HepG2 (cell line): ENCODE results near the gene CAMSAP2. TPM values are rescaled to one million over a fixed set of nuclear protein-coding genes. Genes with fewer than 3 reads are reported as not detected.

Experiments used
- ATAC-seq: fragments of 200-7000 bp; cut with Tn5 transposase; 3 replicates; pipeline ENCODE4 v1.9.1; 2020; ENCODE audit warnings: mild to moderate bottlenecking, moderate library complexity
- BruUV-seq: library from RNA; stranded (reverse); fragments of 400-500 nt; replicated peaks from 2 replicates; lab custom pipeline; 2021; lab: Mats Ljungman, UMichigan
- CTCF ChIA-PET: fragments of 300-600 bp; formaldehyde crosslinking; extraction: SDS; loops from one replicate; lab custom pipeline; 2021; ENCODE audit warnings: low total read pairs, inconsistent platforms, low intra/inter-chr PET ratio; lab: Yijun Ruan, JAX
- POLR2A ChIA-PET: fragments of 350-600 bp; sonication (Branson Sonifier 250); formaldehyde crosslinking; loops from one replicate; lab custom pipeline; 2020; ENCODE audit warnings: antibody characterized with exemption, inconsistent platforms; lab: Yijun Ruan, JAX
- DNase-seq: peaks from one replicate; pipeline ENCODE4 v3.0.0-alpha.2; 2015; ENCODE audit warnings: low spot score
- FAIRE-seq: peaks from 3 replicates; lab custom pipeline; 2011; peaks lifted over from hg19 to GRCh38; lab: Jason Lieb, UNC
- H2AFZ ChIP-seq: one replicate; pipeline ENCODE4 v1.6.1; 2011; ENCODE audit warnings: low read length, inconsistent platforms
- H3K27ac ChIP-seq: fragments of 300-600 bp; 3 replicates; pipeline ENCODE4 v1.8.0; 2011; ENCODE audit warnings: mixed run types, mild to moderate bottlenecking, mixed read lengths, low read length, inconsistent platforms; ENCODE audit not compliant: insufficient read depth; ENCODE audit errors: extremely low read length
- H3K27me3 ChIP-seq, 2 experiments: fragments of 200-600 bp in 1 of 2; 2 replicates in 1 of 2; 3 replicates in 1 of 2; pipeline versions ENCODE4 v1.6.0 to v1.8.0; 2011; ENCODE audit warnings: low read length in 2 of 2, mild to moderate bottlenecking in 2 of 2, moderate library complexity in 2 of 2, inconsistent platforms in 1 of 2; ENCODE audit not compliant: insufficient read depth in 2 of 2, control insufficient read depth in 1 of 2
- H3K36me3 ChIP-seq, 2 experiments: fragments of 200-600 bp in 1 of 2; replicated peaks in 1 of 2; 2 replicates in 1 of 2; 3 replicates in 1 of 2; pipeline versions ENCODE4 v1.5.1 to v1.8.0; 2011; ENCODE audit warnings: low read length in 2 of 2, inconsistent platforms in 1 of 2; ENCODE audit not compliant: insufficient read depth in 2 of 2, control insufficient read depth in 1 of 2
- H3K4me1 ChIP-seq: 2 replicates; pipeline ENCODE4 v1.5.1; 2012; ENCODE audit warnings: low read length, inconsistent platforms; ENCODE audit not compliant: insufficient read depth
- H3K4me2 ChIP-seq: 2 replicates; pipeline ENCODE4 v1.6.0; 2011; ENCODE audit warnings: low read depth, low read length, inconsistent platforms
- H3K4me3 ChIP-seq, 3 experiments: fragments of 200-600 bp in 1 of 3; sonication (generic), shearing (Covaris generic) in 1 of 3; replicated peaks in 1 of 3; 2 replicates each; pipeline ENCODE4 v1.5.1; 2011 to 2016; ENCODE audit warnings: low read length in 3 of 3, inconsistent platforms in 2 of 3, low read depth in 2 of 3, mild to moderate bottlenecking in 2 of 3, control low read depth in 1 of 3, mixed read lengths in 1 of 3; ENCODE audit not compliant: insufficient read depth in 1 of 3
- H3K79me2 ChIP-seq: one replicate; pipeline ENCODE4 v1.6.1; 2011; ENCODE audit warnings: low read length, inconsistent platforms; ENCODE audit not compliant: insufficient read depth
- H3K9ac ChIP-seq: 2 replicates; pipeline ENCODE4 v1.6.0; 2011; ENCODE audit warnings: mild to moderate bottlenecking, low read depth, low read length, inconsistent platforms; ENCODE audit not compliant: insufficient read depth
- H3K9me3 ChIP-seq: 2 replicates; pipeline ENCODE4 v1.5.1; 2012; ENCODE audit warnings: mild to moderate bottlenecking, low read length
- H4K20me1 ChIP-seq: 2 replicates; pipeline ENCODE4 v1.6.0; 2011; ENCODE audit warnings: inconsistent platforms, mild to moderate bottlenecking, low read length, moderate library complexity; ENCODE audit not compliant: insufficient read depth
- CBX5 ChIP-seq: sonication (generic); formaldehyde crosslinking; IDR thresholded peaks from 2 replicates; pipeline ENCODE4 v1.4.0; 2020; ENCODE audit warnings: missing genetic modification reagents, borderline replicate concordance
- CREB1 ChIP-seq, 2 experiments: fragments of 450-650 bp in 1 of 2; IDR thresholded peaks; 2 replicates each; pipeline ENCODE4 v1.6.1; 2016 to 2017; ENCODE audit warnings: control low read depth in 1 of 2, mild to moderate bottlenecking in 1 of 2, missing compliant biosample characterization in 1 of 2, missing genetic modification characterization in 1 of 2
- KAT7 ChIP-seq: IDR thresholded peaks from 2 replicates; pipeline ENCODE4 v1.6.1; 2018; ENCODE audit warnings: borderline replicate concordance, missing compliant biosample characterization
- KLF6 ChIP-seq: IDR thresholded peaks from 2 replicates; pipeline ENCODE4 v1.8.0; 2016; ENCODE audit warnings: missing biosample characterization, missing genetic modification reagents
- MAZ ChIP-seq, 2 experiments: sonication (generic) in 1 of 2; formaldehyde crosslinking in 1 of 2; IDR thresholded peaks; 2 replicates each; pipeline versions ENCODE4 v1.5.0 to v1.6.1; 2012 to 2020; ENCODE audit warnings: low read depth in 2 of 2, mild to moderate bottlenecking in 2 of 2, borderline replicate concordance in 1 of 2, improper control_type of control experiment in 1 of 2, low read length in 1 of 2, missing genetic modification reagents in 1 of 2, moderate library complexity in 1 of 2
- MTF1 ChIP-seq: sonication (generic); formaldehyde crosslinking; IDR thresholded peaks from 2 replicates; pipeline ENCODE4 v1.5.0; 2020; ENCODE audit warnings: missing genetic modification reagents
- NBN ChIP-seq: fragments of 450-650 bp; conservative IDR thresholded peaks from 2 replicates; pipeline ENCODE4 v1.6.1; 2017
- NFRKB ChIP-seq: fragments of 450-650 bp; IDR thresholded peaks from 2 replicates; pipeline ENCODE4 v1.6.1; 2017
- RFX1 ChIP-seq: fragments of 450-650 bp; IDR thresholded peaks from 2 replicates; pipeline ENCODE4 v1.6.1; 2017
- SAFB2 ChIP-seq: sonication (generic); formaldehyde crosslinking; IDR thresholded peaks from 2 replicates; pipeline ENCODE4 v1.5.1; 2020; ENCODE audit warnings: missing genetic modification reagents, low read depth, mild to moderate bottlenecking, borderline replicate concordance
- TBL1XR1 ChIP-seq: fragments of 150-350 bp; IDR thresholded peaks from 2 replicates; pipeline ENCODE4 v1.6.1; 2014; ENCODE audit warnings: borderline replicate concordance, low read length; ENCODE audit not compliant: partially characterized antibody
- ZNF335 ChIP-seq: sonication (generic); formaldehyde crosslinking; IDR thresholded peaks from 2 replicates; pipeline ENCODE4 v1.4.0; 2020; ENCODE audit warnings: missing genetic modification reagents
- ZNF430 ChIP-seq: sonication (generic); formaldehyde crosslinking; IDR thresholded peaks from 2 replicates; pipeline ENCODE4 v1.9.0; 2021; ENCODE audit warnings: mild to moderate bottlenecking, missing genetic modification reagents
- ZNF605 ChIP-seq: sonication (generic); formaldehyde crosslinking; IDR thresholded peaks from 2 replicates; pipeline ENCODE4 v1.8.0; 2022; ENCODE audit warnings: mild to moderate bottlenecking, missing genetic modification reagents
- ZNF614 ChIP-seq: IDR thresholded peaks from 2 replicates; pipeline ENCODE4 v1.6.1; 2018; ENCODE audit warnings: missing biosample characterization, missing genetic modification reagents, inconsistent platforms, borderline replicate concordance
- WGBS: methylation state at CpG from one replicate; pipeline ENCODE4 v1.1.6; 2017; ENCODE audit warnings: low lambda C conversion rate; 5-methylcytosine and 5-hydroxymethylcytosine counted together
- in situ Hi-C: cut with HindIII; loops from 2 replicates; pipeline ENCODE4 v1.10.0; 2017; ENCODE audit warnings: low pct_unique_long_range_greater_than_20kb; ENCODE audit not compliant: extremely low pct_ligation_motif_present
- intact Hi-C: fragments of 100-400 bp; cut with micrococcal nuclease; formaldehyde crosslinking; loops from one replicate; pipeline ENCODE4 v1.10.0; 2022; ENCODE audit not compliant: unreplicated experiment
- polyA plus RNA-seq, 8 experiments: library from polyadenylated mRNA; depleted of rRNA in 3 of 8; stranded (reverse) in 7 of 8; unstranded in 1 of 8; fragments of >200 nt; fragmentation: Illumina TruSeq in 4 of 8; extraction: Trizol in 4 of 8; gene quantifications; 2 replicates each; pipeline versions ENCODE4 v1.2.1 to v1.2.3, GENCODE V29; 2011 to 2016; ENCODE audit warnings: low read depth in 4 of 8, missing spikeins in 1 of 8, mixed read lengths in 1 of 8; ENCODE audit not compliant: insufficient read depth in 1 of 8
- total RNA-seq, 5 experiments: library from RNA; depleted of rRNA; stranded (reverse); fragments of >200 nt; fragmentation: Illumina TruSeq; extraction: Trizol; gene quantifications; 2 replicates each; pipeline ENCODE4 v1.2.3, GENCODE V29; 2016; ENCODE audit warnings: low read depth in 1 of 5
- TF ChIP-seq, protein P1 (sequence below): sonication (generic); formaldehyde crosslinking; IDR thresholded peaks from 2 replicates; pipeline ENCODE4 v1.5.0; 2020; ENCODE audit warnings: mild to moderate bottlenecking, missing genetic modification reagents
- TF ChIP-seq, protein P2 (sequence below): sonication (generic); formaldehyde crosslinking; IDR thresholded peaks from 2 replicates; pipeline ENCODE4 v1.4.0; 2020; ENCODE audit warnings: missing genetic modification reagents, borderline replicate concordance
- TF ChIP-seq, protein P3 (sequence below): sonication (generic); formaldehyde crosslinking; IDR thresholded peaks from 2 replicates; pipeline ENCODE4 v1.8.0; 2023; ENCODE audit warnings: mild to moderate bottlenecking, missing genetic modification reagents
- TF ChIP-seq, protein P4 (sequence below): sonication (generic); formaldehyde crosslinking; IDR thresholded peaks from 2 replicates; pipeline ENCODE4 v1.4.0; 2020; ENCODE audit warnings: mild to moderate bottlenecking, missing genetic modification reagents

CAMSAP2 gene
- total and polyA plus RNA-seq, 2 of the 13 experiments (the other 11 are each of a cell fraction or from before 2014, with no cell fraction given), result 3.4 to 8.2 TPM

DNA sequence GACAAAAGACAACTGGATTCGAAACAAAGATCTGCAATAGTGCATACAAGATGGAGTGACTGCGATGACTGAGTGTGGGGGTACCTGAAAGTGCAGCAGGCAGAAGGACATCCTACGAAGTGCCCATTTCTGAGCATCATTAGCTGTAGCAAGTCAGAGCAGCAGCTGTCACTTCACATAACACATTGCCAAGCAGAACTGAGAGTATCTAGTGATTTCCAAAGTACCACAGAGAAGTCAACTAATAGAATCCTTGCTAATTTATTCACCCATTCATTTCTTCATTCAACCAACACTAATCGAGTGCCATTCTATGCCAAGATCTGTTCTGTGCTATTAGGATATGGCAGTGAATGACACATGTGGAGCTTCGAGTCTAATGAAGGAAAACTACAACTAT, 31.6 kb upstream of the CAMSAP2 start:
- Histone ChIP-seq H3K27ac (no peak overlapping the region), H3K27me3 (no peaks in the 10 kb centered on the region), H3K36me3 (no peaks in the 10 kb centered on the region), H4K20me1 (no peaks in the 10 kb centered on the region), H3K9me3 (no peaks in the 10 kb centered on the region), H3K4me3 (no peak overlapping the region), H3K4me1 (no peaks in the 10 kb centered on the region), H3K79me2 (no peaks in the 10 kb centered on the region), H2AFZ (no peak overlapping the region)
- CTCF ChIA-PET, result no interaction called here
- POLR2A ChIA-PET, result no interaction called here
- in situ Hi-C loops, result no loop called here
- FAIRE-seq, result no peak
- WGBS, result 27% methylated on average over 5 of the region's 5 CpGs
- TF ChIP-seq KAT7 (CRISPR knock-in tag) (no peak), ZNF430 (no peak), KLF6 (CRISPR knock-in tag) (no peak), ZNF614 (no peak), CREB1 (IDR thresholded peaks at IDR 0.05) (no peak), CREB1 (CRISPR knock-in tag; IDR thresholded peaks at IDR 0.05) (no peak), NBN (no peak), SAFB2 (CRISPR knock-in tag) (no peak), ZNF605 (CRISPR knock-in tag) (no peak), TBL1XR1 (no peak), MTF1 (CRISPR knock-in tag) (no peak), ZNF335 (no peak), MAZ (IDR thresholded peaks at IDR 0.05; ENCODE audit: borderline replicate concordance, low read depth, low read length) (no peak), MAZ (CRISPR knock-in tag; IDR thresholded peaks at IDR 0.05; ENCODE audit: low read depth) (no peak), CBX5 (CRISPR knock-in tag) (no peak), RFX1 (no peak), NFRKB (no peak)
- TF ChIP-seq, protein P1, sequence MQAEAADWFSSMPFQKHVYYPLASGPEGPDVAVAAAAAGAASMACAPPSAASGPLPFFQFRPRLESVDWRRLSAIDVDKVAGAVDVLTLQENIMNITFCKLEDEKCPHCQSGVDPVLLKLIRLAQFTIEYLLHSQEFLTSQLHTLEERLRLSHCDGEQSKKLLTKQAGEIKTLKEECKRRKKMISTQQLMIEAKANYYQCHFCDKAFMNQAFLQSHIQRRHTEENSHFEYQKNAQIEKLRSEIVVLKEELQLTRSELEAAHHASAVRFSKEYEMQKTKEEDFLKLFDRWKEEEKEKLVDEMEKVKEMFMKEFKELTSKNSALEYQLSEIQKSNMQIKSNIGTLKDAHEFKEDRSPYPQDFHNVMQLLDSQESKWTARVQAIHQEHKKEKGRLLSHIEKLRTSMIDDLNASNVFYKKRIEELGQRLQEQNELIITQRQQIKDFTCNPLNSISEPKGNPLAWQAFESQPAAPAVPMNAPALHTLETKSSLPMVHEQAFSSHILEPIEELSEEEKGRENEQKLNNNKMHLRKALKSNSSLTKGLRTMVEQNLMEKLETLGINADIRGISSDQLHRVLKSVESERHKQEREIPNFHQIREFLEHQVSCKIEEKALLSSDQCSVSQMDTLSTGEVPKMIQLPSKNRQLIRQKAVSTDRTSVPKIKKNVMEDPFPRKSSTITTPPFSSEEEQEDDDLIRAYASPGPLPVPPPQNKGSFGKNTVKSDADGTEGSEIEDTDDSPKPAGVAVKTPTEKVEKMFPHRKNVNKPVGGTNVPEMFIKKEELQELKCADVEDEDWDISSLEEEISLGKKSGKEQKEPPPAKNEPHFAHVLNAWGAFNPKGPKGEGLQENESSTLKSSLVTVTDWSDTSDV (CRISPR knock-in tag), result no peak
- TF ChIP-seq, protein P2, sequence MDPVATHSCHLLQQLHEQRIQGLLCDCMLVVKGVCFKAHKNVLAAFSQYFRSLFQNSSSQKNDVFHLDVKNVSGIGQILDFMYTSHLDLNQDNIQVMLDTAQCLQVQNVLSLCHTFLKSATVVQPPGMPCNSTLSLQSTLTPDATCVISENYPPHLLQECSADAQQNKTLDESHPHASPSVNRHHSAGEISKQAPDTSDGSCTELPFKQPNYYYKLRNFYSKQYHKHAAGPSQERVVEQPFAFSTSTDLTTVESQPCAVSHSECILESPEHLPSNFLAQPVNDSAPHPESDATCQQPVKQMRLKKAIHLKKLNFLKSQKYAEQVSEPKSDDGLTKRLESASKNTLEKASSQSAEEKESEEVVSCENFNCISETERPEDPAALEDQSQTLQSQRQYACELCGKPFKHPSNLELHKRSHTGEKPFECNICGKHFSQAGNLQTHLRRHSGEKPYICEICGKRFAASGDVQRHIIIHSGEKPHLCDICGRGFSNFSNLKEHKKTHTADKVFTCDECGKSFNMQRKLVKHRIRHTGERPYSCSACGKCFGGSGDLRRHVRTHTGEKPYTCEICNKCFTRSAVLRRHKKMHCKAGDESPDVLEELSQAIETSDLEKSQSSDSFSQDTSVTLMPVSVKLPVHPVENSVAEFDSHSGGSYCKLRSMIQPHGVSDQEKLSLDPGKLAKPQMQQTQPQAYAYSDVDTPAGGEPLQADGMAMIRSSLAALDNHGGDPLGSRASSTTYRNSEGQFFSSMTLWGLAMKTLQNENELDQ (CRISPR knock-in tag), result no peak
- TF ChIP-seq, protein P3, sequence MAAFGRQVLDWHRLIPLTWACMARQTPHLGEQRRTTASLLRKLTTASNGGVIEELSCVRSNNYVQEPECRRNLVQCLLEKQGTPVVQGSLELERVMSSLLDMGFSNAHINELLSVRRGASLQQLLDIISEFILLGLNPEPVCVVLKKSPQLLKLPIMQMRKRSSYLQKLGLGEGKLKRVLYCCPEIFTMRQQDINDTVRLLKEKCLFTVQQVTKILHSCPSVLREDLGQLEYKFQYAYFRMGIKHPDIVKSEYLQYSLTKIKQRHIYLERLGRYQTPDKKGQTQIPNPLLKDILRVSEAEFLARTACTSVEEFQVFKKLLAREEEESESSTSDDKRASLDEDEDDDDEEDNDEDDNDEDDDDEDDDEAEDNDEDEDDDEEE, result no peak
- TF ChIP-seq, protein P4, sequence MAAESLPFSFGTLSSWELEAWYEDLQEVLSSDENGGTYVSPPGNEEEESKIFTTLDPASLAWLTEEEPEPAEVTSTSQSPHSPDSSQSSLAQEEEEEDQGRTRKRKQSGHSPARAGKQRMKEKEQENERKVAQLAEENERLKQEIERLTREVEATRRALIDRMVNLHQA (CRISPR knock-in tag), result no peak
- TF ChIP-seq, all 625 proteins: peak for 0
- no peak for ATAC-seq
- intact Hi-C loops, result no loop called here
- BruUV-seq, result no TSS peak
- DNase-seq, result no peak
- Histone ChIP-seq H3K4me2 (no peak overlapping the region), H3K9ac (no peak overlapping the region)
